WERI-Rb-1 (cell line): ENCODE data around the gene SPHK2.

Experiments used
- DNase-seq: peaks from one replicate; pipeline ENCODE4 v3.0.0-alpha.2; 2020
- H3K27ac ChIP-seq: fragments of 250-450 bp; sonication (Bioruptor Pico); 2 replicates; pipeline ENCODE4 v1.5.1; 2020; ENCODE audit warnings: mild to moderate bottlenecking, moderate library complexity
- H3K27me3 ChIP-seq: fragments of 250-450 bp; sonication (Bioruptor Pico); 2 replicates; pipeline ENCODE4 v1.5.1; 2021; ENCODE audit warnings: mild to moderate bottlenecking, low read depth, moderate library complexity; ENCODE audit not compliant: insufficient read depth, severe bottlenecking
- H3K36me3 ChIP-seq: fragments of 250-450 bp; sonication (Bioruptor Pico); 2 replicates; pipeline ENCODE4 v1.5.1; 2020; ENCODE audit warnings: mild to moderate bottlenecking, moderate library complexity
- H3K4me3 ChIP-seq: 2 replicates; pipeline ENCODE4 v1.5.1; 2011; ENCODE audit warnings: low read depth, mild to moderate bottlenecking, control low read depth, low read length
- H3K9me3 ChIP-seq: fragments of 250-450 bp; sonication (Bioruptor Pico); 2 replicates; pipeline ENCODE4 v1.5.1; 2021; ENCODE audit warnings: mild to moderate bottlenecking, moderate library complexity; ENCODE audit not compliant: severe bottlenecking
- TF ChIP-seq, protein P1 (sequence below): IDR thresholded peaks from 2 replicates; pipeline ENCODE4 v1.5.1; 2011; ENCODE audit warnings: low read depth, mild to moderate bottlenecking, control low read depth, inconsistent platforms, low read length

SPHK2 gene

DNA sequence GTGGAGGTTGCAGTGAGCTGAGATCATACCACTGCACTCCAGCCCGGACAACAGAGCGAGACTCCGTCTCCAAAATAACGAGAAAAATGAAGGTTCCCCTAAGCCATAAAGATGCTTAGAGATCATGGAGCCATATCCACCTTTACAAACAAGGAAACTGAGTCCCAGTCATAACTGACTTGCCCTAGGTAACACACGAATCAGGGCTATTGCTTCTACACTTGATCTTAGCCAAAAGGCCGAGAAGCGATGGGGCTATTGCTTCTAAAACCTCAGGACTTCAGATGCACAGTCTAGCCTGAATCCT is 14.7 kb downstream of the SPHK2 start:
- Histone ChIP-seq H3K4me3 (peak overlapping the region; percentile 38), H3K9me3 (no peaks in the 10 kb centered on the region), H3K36me3 (peaks cover 29% of the 10 kb centered on the region), H3K27me3 (no peaks in the 10 kb centered on the region), H3K27ac (peak overlapping the region; percentile 43)
- DNase-seq = no peak
- TF ChIP-seq, protein P1, sequence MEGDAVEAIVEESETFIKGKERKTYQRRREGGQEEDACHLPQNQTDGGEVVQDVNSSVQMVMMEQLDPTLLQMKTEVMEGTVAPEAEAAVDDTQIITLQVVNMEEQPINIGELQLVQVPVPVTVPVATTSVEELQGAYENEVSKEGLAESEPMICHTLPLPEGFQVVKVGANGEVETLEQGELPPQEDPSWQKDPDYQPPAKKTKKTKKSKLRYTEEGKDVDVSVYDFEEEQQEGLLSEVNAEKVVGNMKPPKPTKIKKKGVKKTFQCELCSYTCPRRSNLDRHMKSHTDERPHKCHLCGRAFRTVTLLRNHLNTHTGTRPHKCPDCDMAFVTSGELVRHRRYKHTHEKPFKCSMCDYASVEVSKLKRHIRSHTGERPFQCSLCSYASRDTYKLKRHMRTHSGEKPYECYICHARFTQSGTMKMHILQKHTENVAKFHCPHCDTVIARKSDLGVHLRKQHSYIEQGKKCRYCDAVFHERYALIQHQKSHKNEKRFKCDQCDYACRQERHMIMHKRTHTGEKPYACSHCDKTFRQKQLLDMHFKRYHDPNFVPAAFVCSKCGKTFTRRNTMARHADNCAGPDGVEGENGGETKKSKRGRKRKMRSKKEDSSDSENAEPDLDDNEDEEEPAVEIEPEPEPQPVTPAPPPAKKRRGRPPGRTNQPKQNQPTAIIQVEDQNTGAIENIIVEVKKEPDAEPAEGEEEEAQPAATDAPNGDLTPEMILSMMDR = no peak

DNA sequence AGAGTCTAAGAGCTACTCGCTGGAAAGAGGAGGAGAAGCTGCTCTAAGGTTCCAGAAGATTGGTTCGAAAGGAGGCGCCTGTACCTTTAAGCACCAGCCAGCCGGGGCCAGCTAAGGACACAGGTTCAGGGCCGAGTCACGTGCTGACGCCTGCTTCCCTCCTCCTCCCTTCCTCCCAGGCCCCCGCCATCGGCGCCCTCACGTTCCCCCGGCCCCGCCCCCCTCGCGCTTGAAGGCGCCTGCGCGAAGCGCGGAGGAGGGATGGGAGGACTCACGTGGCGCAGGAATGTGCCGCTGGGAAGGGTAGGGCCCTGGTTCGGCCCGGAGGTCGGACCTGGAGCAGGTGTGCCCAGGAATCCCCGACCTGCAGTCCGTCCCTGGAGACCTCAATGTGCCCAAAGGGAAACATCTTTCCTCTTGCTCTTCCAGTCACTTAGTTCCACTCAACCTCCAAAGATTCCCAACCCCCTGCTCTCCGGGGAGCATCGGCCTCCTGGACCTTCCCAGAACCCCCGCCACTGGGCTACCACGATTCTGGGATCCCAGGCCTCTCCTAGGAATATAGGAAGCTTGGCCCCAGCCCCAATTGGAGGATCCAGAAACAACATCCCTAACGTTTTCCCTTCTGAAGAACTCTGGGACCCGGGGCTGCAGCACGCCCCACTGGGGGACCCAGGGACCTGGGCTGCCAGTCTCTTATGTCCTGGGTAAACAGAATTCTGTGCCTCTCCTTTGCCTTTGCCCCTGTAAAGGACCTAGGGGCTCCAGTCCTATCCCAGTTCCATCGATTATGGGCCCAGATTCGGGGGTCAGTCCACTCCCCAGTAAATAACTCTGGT is 15.3 kb downstream of the SPHK2 start:
- TF ChIP-seq, protein P1 = no peak
- peak overlapping the region; percentile 38 for H3K4me3 ChIP-seq
- peaks cover 25% of the 10 kb centered on the region for H3K36me3 ChIP-seq
- peak; percentile 98 for DNase-seq
- H3K9me3 ChIP-seq = no peaks in the 10 kb centered on the region
- no peaks in the 10 kb centered on the region for H3K27me3 ChIP-seq
- peak overlapping the region; percentile 68 for H3K27ac ChIP-seq

DNA sequence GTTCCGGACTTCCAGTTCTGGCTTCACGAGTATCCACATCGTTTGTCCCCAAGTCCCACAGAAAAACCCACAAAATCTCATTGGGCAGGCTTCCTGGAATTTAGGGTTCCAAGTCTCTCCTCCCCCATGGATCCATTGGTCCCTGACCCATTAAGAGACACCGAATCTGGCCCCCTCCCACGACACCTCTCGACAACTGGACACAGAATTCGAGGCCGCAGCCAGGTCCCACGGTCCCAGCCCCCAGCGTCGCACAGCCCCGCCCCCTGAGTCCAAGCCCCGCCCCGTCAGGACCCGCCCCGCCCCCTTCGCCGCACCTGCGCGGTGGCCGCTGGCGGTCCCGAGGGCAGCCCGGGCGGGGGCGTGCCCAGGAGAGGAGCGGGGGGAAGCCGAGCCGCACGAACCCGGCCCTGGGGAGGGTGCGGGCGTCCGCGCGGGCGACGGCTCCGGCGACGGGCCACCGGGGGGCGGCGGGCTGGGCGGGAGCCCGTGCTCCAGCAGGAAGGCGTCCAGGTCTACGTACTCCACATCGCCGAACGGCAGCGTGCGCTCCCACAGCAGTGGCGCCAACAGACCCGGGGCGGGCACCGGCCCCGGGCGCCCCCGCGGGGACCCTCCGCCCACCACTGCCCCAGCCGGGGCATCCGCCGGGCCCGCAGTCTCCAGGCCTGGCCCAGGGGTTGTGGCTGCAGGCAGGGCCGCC is 16.1 kb downstream of the SPHK2 start:
- peaks cover 17% of the 10 kb centered on the region for H3K36me3 ChIP-seq
- H3K27me3 ChIP-seq = no peaks in the 10 kb centered on the region
- peak; percentile 67 for DNase-seq
- H3K4me3 ChIP-seq = peak overlapping the region; percentile 42
- H3K9me3 ChIP-seq = no peaks in the 10 kb centered on the region
- H3K27ac ChIP-seq = peak overlapping the region; percentile 68
- TF ChIP-seq, protein P1 = no peak

DNA sequence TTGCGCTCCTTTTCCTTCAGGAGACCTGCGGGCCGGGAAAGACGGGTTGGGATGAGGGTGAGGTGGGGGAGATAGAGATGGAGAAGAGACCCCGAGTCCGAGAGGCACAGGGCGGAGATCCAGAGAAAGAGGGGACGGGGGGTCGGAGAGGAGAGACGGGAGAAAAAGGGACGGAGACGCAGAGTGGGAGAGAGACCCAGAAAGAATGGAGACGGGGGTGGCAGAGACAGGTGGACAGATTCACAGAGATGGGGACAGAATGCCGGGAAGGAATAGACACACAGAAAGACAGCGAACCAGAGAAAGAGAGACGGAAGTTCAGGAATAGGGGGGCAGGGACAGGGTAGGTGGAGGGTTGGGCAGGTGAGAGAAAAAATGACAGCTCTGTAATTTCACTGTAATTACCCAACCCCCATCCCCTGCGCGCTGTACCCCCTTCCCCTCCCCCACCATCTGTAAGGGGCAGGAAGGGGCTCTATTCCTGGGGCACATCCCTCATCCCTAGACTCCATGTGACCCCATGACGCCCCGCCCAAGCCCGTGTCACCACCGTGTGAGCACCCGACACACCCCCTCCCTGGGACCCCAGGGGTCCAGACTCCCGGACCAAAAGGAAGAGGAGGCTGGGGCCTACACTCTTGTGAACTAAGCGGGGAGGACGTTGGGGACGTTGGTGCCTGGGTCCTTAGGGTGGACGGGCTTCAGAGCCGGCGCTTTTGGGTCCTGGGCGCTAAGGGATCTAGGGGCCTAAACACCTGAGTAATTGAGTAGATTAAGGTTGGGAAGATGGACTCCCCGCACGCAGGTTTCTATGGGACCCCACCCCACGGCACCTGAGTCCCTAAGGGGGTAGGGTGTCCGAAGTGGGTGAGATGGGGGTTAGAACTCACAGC is 16.9 kb downstream of the SPHK2 start:
- TF ChIP-seq, protein P1 = no peak
- no peaks in the 10 kb centered on the region for H3K9me3 ChIP-seq
- no peaks in the 10 kb centered on the region for H3K27me3 ChIP-seq
- no peak for DNase-seq
- peaks cover 9% of the 10 kb centered on the region for H3K36me3 ChIP-seq
- H3K27ac ChIP-seq = peak overlapping the region; percentile 42
- peak overlapping the region; percentile 42 for H3K4me3 ChIP-seq

DNA sequence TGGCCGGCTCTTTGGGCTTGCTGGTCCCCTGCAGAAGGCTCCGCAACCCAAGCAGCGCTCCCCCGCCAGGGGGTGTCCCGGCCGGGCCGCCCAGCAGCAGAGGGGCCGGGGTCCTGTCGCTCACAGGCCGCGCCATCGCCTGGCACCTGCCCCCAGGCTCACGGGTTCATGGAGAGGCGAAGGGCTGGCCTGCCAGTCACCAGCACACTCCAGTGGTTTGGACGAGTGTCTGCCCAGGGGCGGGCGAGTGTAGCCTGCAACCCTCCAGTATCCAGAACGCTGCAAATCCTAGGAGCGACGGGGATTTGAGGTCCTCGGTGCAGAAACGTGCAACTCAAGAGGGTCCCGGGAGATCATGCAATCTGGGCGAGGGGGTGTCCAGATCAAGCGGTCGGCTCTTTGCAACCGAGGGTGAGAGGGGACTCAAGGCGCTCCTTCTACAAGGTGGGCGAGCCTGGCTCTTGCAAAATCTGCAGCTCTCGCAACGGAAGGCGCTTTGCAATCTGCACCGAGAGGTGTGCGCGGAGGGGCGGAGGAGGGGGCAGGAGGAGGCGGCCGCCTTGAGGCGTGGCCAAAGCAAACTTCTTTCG is 17.6 kb downstream of the SPHK2 start, which contains the start of gene DBP:
Gene DBP, minus strand, starts transcription at position 521 of the 590 bp plus-strand sequence. Its CDS starts 385 bp downstream, at position 136.
- H3K9me3 ChIP-seq = no peaks in the 10 kb centered on the region

More for the DNA sequence above, 17.6 kb downstream of the SPHK2 start, which contains the start of gene DBP:
- DNase-seq = no peak
- peak within 1 kb of the TSS; percentile 94 for H3K27ac ChIP-seq
- H3K4me3 ChIP-seq = peak within 1 kb of the TSS; percentile 73
- no peaks in the 10 kb centered on the region for H3K27me3 ChIP-seq
- H3K36me3 ChIP-seq = peaks cover 4% of the 10 kb centered on the region; the same call in 1 of the 2 replicates
- TF ChIP-seq, protein P1 = no peak
